GM23338 (cell line): Measurements from ENCODE around the gene ZFYVE27. TPM values are rescaled to one million over a fixed set of nuclear protein-coding genes. Genes with fewer than 3 reads are reported as not detected.

Experiments
- CREB1 ChIP-seq: fragments of 250-450 bp; sonication (Bioruptor Pico); IDR thresholded peaks from 2 replicates; pipeline ENCODE4 v1.5.0; 2020; ENCODE audit warnings: low read depth, mild to moderate bottlenecking, moderate library complexity
- NANOG ChIP-seq: IDR thresholded peaks from 2 replicates; pipeline ENCODE4 v1.6.1; 2016; ENCODE audit warnings: antibody characterized with exemption, borderline replicate concordance
- POLR2AphosphoS5 ChIP-seq: IDR thresholded peaks from 2 replicates; pipeline ENCODE4 v1.6.1; 2016; ENCODE audit warnings: antibody characterized with exemption, low read depth
- STAT1 ChIP-seq: IDR thresholded peaks from one replicate; pipeline ENCODE4 v1.6.1; 2016; ENCODE audit warnings: antibody characterized with exemption; ENCODE audit not compliant: unreplicated experiment
- ZNF331 ChIP-seq: fragments of 250-450 bp; sonication (Bioruptor Pico); IDR thresholded peaks from 2 replicates; pipeline ENCODE4 v1.5.0; 2020; ENCODE audit warnings: low read depth, mild to moderate bottlenecking, moderate library complexity
- polyA plus RNA-seq: library from polyadenylated mRNA; unstranded; fragments of >200 nt; fragmentation: Nextera tagmentation; extraction: Ambion mirVana; gene quantifications from 2 replicates; pipeline ENCODE4 v1.2.1, GENCODE V29; 2016
- total RNA-seq: library from RNA; depleted of rRNA; stranded (reverse); fragments of >200 nt; shearing (Covaris generic); gene quantifications from 2 replicates; pipeline ENCODE4 v1.2.3, GENCODE V29; 2014
- TF ChIP-seq, protein P1 (sequence below): fragments of 250-450 bp; sonication (Bioruptor Pico); IDR thresholded peaks from 2 replicates; pipeline ENCODE4 v1.5.0; 2020; ENCODE audit warnings: mild to moderate bottlenecking, moderate library complexity
- TF ChIP-seq, protein P2 (sequence below): IDR thresholded peaks from one replicate; pipeline ENCODE4 v1.6.1; 2018; ENCODE audit warnings: antibody characterized with exemption; ENCODE audit not compliant: unreplicated experiment

The ZFYVE27 gene
- total and polyA plus RNA-seq, 2 experiments from 2014 or later = 15.0 to 25.8 TPM

- TF ChIP-seq, protein P1, sequence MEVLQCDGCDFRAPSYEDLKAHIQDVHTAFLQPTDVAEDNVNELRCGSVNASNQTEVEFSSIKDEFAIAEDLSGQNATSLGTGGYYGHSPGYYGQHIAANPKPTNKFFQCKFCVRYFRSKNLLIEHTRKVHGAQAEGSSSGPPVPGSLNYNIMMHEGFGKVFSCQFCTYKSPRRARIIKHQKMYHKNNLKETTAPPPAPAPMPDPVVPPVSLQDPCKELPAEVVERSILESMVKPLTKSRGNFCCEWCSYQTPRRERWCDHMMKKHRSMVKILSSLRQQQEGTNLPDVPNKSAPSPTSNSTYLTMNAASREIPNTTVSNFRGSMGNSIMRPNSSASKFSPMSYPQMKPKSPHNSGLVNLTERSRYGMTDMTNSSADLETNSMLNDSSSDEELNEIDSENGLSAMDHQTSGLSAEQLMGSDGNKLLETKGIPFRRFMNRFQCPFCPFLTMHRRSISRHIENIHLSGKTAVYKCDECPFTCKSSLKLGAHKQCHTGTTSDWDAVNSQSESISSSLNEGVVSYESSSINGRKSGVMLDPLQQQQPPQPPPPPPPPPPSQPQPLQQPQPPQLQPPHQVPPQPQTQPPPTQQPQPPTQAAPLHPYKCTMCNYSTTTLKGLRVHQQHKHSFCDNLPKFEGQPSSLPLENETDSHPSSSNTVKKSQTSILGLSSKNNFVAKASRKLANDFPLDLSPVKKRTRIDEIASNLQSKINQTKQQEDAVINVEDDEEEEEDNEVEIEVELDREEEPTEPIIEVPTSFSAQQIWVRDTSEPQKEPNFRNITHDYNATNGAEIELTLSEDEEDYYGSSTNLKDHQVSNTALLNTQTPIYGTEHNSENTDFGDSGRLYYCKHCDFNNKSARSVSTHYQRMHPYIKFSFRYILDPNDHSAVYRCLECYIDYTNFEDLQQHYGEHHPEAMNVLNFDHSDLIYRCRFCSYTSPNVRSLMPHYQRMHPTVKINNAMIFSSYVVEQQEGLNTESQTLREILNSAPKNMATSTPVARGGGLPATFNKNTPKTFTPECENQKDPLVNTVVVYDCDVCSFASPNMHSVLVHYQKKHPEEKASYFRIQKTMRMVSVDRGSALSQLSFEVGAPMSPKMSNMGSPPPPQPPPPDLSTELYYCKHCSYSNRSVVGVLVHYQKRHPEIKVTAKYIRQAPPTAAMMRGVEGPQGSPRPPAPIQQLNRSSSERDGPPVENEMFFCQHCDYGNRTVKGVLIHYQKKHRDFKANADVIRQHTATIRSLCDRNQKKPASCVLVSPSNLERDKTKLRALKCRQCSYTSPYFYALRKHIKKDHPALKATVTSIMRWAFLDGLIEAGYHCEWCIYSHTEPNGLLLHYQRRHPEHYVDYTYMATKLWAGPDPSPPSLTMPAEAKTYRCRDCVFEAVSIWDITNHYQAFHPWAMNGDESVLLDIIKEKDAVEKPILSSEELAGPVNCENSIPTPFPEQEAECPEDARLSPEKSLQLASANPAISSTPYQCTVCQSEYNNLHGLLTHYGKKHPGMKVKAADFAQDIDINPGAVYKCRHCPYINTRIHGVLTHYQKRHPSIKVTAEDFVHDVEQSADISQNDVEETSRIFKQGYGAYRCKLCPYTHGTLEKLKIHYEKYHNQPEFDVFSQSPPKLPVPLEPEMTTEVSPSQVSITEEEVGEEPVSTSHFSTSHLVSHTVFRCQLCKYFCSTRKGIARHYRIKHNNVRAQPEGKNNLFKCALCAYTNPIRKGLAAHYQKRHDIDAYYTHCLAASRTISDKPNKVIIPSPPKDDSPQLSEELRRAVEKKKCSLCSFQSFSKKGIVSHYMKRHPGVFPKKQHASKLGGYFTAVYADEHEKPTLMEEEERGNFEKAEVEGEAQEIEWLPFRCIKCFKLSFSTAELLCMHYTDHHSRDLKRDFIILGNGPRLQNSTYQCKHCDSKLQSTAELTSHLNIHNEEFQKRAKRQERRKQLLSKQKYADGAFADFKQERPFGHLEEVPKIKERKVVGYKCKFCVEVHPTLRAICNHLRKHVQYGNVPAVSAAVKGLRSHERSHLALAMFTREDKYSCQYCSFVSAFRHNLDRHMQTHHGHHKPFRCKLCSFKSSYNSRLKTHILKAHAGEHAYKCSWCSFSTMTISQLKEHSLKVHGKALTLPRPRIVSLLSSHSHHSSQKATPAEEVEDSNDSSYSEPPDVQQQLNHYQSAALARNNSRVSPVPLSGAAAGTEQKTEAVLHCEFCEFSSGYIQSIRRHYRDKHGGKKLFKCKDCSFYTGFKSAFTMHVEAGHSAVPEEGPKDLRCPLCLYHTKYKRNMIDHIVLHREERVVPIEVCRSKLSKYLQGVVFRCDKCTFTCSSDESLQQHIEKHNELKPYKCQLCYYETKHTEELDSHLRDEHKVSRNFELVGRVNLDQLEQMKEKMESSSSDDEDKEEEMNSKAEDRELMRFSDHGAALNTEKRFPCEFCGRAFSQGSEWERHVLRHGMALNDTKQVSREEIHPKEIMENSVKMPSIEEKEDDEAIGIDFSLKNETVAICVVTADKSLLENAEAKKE (CRISPR knock-in tag) = no peak
- TF ChIP-seq CREB1 (CRISPR knock-in tag) (no peak), ZNF331 (CRISPR knock-in tag) (no peak), NANOG (no peak), STAT1 (no peak), POLR2AphosphoS5 (no peak)
- TF ChIP-seq, protein P2, sequence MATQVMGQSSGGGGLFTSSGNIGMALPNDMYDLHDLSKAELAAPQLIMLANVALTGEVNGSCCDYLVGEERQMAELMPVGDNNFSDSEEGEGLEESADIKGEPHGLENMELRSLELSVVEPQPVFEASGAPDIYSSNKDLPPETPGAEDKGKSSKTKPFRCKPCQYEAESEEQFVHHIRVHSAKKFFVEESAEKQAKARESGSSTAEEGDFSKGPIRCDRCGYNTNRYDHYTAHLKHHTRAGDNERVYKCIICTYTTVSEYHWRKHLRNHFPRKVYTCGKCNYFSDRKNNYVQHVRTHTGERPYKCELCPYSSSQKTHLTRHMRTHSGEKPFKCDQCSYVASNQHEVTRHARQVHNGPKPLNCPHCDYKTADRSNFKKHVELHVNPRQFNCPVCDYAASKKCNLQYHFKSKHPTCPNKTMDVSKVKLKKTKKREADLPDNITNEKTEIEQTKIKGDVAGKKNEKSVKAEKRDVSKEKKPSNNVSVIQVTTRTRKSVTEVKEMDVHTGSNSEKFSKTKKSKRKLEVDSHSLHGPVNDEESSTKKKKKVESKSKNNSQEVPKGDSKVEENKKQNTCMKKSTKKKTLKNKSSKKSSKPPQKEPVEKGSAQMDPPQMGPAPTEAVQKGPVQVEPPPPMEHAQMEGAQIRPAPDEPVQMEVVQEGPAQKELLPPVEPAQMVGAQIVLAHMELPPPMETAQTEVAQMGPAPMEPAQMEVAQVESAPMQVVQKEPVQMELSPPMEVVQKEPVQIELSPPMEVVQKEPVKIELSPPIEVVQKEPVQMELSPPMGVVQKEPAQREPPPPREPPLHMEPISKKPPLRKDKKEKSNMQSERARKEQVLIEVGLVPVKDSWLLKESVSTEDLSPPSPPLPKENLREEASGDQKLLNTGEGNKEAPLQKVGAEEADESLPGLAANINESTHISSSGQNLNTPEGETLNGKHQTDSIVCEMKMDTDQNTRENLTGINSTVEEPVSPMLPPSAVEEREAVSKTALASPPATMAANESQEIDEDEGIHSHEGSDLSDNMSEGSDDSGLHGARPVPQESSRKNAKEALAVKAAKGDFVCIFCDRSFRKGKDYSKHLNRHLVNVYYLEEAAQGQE = no peak
These were observed 32.6 kb upstream of the ZFYVE27 start (continued) for GRCh38 chr10:97704341-97704740.
